ENCODE measurements around the gene EMP2.

The EMP2 gene

DNA sequence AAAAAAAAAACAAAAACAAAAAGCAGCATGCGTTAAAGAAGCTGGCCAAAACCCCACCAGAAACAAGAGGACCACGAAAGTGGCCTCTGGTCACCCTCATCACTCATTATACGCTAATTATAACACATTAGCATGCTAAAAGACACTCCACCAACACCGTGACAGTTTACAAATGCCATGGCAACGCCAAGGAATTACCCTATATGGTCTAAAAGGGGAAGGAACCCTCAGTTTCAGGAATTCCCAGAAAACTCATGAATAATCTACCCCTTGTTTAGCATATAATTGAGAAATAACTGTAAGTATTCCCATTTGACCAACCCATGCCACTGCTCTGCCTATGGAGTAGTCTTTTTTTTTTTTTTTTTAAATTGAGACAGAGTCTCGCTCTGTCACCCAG, 77.6 kb downstream of the EMP2 start:
- TF ChIP-seq, protein P1, sequence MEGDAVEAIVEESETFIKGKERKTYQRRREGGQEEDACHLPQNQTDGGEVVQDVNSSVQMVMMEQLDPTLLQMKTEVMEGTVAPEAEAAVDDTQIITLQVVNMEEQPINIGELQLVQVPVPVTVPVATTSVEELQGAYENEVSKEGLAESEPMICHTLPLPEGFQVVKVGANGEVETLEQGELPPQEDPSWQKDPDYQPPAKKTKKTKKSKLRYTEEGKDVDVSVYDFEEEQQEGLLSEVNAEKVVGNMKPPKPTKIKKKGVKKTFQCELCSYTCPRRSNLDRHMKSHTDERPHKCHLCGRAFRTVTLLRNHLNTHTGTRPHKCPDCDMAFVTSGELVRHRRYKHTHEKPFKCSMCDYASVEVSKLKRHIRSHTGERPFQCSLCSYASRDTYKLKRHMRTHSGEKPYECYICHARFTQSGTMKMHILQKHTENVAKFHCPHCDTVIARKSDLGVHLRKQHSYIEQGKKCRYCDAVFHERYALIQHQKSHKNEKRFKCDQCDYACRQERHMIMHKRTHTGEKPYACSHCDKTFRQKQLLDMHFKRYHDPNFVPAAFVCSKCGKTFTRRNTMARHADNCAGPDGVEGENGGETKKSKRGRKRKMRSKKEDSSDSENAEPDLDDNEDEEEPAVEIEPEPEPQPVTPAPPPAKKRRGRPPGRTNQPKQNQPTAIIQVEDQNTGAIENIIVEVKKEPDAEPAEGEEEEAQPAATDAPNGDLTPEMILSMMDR (IDR thresholded peaks at IDR 0.05; ENCODE audit: insufficient read depth, low read depth, low read length, missing control alignments): no peak
- DNase-seq (ENCODE audit: low read depth): no peak
- H3K4me3 ChIP-seq (ENCODE audit: low read depth, low read length): no peak overlapping the region

DNA sequence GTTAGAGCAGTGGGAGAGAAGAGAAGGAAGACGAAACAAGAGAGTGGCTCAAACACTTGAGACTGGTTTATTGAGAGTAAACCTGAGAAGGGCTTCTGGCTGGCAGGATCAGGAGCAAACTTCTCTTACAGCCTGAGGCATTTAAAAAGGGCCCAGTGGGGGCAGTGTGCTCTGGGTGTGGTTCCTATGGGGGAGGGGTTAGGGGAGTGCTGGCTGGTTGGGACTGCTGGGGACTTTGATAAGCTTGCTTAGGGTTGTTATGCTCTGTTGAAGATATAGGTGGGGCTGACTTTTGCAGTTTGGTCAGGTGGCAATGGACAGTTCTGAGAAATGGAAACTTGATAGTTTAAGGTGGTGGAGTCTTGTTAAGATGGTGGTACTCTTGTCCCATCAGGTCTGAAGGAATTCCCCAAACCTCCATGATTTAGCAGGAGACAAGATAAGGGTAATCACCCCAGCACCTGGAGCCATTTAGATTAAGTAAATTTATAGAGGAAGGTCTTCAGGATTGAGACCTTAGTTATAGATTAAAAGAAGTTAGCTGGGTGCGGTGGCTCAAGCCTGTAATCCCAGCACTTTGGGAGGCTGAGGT, 79.3 kb downstream of the EMP2 start:
- no peak overlapping the region for H3K4me3 ChIP-seq (ENCODE audit: low read depth, low read length)
- TF ChIP-seq, protein P1 (IDR thresholded peaks at IDR 0.05; ENCODE audit: insufficient read depth, low read depth, low read length, missing control alignments): no peak
- peak; percentile 55 for DNase-seq (ENCODE audit: low read depth)

DNA sequence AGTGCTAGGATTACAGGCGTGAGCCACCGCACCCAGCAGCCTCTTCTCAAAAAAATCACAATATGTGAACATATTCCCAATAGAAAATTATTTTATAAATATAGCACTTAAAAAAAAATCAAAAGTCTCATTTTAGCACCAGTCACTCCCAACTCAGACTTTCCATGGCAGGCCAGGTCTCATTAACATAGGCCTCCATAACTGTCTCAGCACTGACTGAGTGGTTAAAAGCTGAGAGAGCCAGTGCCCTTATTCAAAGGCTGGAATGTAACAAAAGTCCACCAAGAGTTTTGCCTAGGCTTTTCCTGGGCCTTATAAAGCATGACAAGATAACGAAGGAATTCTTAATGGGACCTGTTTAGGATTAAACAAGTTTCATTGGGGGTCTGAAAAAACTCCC, 79.8 kb downstream of the EMP2 start:
- TF ChIP-seq, protein P1 (IDR thresholded peaks at IDR 0.05; ENCODE audit: insufficient read depth, low read depth, low read length, missing control alignments): no peak
- no peak overlapping the region for H3K4me3 ChIP-seq (ENCODE audit: low read depth, low read length)
- DNase-seq (ENCODE audit: low read depth): no peak

DNA sequence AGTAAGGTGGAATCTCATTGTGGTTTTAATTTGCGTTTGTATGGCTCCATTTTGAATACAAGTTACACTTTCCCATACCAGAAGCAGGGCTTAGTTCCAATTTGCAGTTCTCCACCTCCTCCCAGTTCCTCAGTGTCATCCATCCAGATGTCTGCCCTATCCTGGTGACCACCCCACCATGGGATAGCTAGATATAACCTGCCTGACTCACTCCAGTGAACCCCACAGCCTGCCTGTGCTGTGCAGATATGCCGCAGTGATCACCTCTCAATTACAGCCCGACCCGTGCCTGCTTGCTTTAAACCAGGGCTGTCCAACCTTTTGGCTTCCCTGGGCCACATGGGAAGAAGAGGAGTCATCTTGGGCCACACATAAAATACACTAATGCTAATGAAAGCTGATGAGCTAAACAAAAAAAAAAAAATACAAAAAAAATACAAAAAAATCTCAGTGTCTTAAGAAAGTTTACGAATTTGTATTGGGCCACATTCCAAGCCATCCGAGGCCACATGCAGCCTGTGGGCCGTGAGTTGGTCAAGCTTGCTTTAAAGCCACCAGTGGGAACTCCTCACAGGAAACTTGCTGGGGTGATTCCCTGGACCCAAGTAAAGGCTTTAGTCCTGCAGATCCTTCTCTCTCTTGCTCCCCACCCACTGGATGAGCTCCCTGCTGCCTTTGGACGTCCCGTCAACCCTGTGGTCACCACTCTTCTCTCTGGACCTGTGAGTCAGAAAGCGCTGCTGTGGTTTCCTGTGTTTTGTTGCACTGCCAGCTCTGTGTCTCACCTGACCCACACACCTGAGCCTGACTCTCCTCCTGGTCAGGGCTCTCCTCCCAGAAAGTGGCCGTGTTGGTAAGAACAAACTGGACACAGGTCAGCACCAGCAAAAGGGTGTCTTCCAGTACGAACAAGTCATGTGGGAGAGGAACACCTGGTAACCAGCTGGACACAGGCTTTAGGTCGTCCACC, 83.0 kb downstream of the EMP2 start:
- no peak for DNase-seq (ENCODE audit: low read depth)
- no peak overlapping the region for H3K4me3 ChIP-seq (ENCODE audit: low read depth, low read length)
- TF ChIP-seq, protein P1 (IDR thresholded peaks at IDR 0.05; ENCODE audit: insufficient read depth, low read depth, low read length, missing control alignments): no peak

DNA sequence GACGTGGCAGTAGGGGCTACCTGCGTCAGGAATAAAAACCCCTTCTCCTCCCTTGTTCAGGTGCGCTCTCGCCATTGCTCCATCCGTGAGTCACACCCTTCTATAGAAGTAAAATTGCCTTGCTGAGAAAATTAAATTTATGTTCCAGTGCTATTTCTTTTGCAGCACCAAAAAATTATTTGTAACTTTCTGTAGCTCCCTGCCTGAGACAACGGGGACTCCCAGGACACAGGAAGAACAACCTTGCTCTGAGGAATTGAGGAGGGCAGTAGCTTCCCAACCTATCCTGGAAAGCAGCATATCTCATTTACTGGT, 85.4 kb downstream of the EMP2 start:
- no peak for DNase-seq (ENCODE audit: low read depth)
- TF ChIP-seq, protein P1 (IDR thresholded peaks at IDR 0.05; ENCODE audit: insufficient read depth, low read depth, low read length, missing control alignments): no peak
- H3K4me3 ChIP-seq (ENCODE audit: low read depth, low read length): no peak overlapping the region

DNA sequence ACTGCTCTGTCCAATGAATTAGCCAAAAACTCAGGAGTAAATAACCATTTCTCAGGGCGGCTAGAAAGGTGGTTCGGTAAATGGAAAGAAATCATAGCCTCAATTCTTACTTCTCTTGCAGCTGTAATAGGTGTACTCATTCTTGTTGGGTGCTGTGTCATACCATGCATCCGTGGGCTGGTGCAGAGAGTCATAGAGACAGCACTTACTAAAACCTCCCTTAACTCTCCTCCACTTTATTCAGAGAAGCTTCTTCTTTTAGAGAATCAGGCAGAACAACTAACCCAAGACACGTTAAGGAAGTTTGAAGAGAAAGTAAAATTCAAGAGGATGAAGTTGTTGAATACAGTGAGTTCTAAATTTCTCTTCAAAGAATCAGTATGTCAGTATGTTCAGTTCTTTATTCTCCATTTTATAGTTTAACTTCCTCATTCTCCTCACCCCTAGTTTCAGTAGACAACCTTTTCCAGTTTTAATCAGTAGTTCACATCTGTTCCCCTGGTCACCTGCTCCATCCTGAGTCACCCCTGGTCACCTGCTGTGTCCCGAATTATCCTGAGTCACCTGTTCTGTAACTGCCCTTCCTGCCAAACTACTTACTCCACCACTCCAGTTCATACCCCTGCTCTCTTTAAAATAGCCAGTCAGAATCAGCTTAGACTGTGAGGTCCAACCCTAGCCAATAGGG, 85.9 kb downstream of the EMP2 start:
- DNase-seq (ENCODE audit: low read depth): peak; percentile 17
- TF ChIP-seq, protein P1 (IDR thresholded peaks at IDR 0.05; ENCODE audit: insufficient read depth, low read depth, low read length, missing control alignments): no peak
- H3K4me3 ChIP-seq (ENCODE audit: low read depth, low read length): no peak overlapping the region
